Erythroblast (primary cell): ENCODE results near the gene TJP1.

ENCODE experiments used
- GATA1 ChIP-seq: IDR thresholded peaks from 2 replicates; pipeline ENCODE4 v1.6.1; 2011; ENCODE audit warnings: low read depth, mild to moderate bottlenecking, control low read depth, low read length, moderate library complexity
- POLR2A ChIP-seq: IDR thresholded peaks from 2 replicates; pipeline ENCODE4 v1.6.1; 2011; ENCODE audit warnings: mild to moderate bottlenecking, low read length

DNA sequence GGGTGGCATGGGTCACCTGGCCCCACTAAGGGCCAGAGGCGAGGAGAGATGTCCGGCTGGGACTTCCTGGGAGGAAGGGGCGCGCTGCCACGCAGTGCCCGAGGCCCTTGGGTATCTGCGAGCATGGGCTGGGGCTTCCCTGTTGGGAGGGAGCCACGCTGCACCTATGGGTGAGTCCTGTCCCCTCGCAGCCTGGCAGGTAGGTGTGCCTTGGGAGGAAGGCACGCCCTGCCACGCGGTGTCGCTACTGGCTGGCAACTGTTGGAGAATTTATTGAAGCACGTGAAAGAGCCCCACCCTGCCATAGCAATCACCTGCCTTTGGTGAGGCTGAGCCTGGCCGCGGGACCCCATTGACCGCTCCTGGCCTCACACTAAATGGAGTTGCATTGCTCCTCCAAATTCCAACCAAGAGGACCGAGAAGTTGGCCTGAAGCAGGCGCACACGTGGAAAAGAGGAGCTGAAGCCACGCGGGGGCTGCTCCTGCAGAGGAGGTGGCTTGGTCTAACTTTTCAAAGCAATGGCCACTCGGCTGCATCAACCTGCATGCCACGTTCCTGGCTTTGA is 134.2 kb downstream of the TJP1 start:
- TF ChIP-seq POLR2A = no peak
- no peak for TF ChIP-seq GATA1
